ENCODE results near the gene ACOT7.
A peak's percentile ranks its signal among the peaks of the same experiment; 100 is the strongest.

ACOT7 gene

DNA sequence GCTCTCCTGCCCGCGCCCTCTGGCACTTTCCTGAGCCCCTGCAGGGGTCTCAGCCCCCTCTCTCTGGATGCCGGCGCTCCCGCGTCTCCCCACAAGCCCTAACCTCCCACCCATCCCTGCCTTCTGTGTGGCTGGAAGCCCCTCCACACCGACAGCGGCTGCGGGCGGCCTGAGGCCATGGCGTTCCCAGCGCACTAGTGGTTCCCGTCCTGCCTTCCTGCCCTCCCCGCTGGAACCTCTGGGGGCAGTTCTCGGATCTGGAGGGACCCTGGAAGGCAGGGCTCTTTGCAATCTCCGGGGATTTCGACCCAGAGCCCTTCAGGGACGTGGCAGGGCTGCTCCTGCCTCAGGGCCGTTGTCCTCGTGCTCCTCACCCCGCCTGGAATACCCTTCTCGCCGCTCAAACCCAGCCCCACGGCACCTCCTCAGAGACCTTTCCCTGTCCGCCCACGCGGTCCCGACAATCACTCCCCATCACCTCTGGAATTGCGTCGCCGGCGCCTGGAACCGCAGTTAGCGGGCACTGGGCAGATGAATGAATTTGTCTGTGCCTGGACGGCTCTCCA lies 30.5 kb upstream of the ACOT7 start:
- no peak overlapping the region for H3K27ac ChIP-seq (ENCODE audit: low read depth in 2 of 2, low read length in 2 of 2)
- peaks cover 24 to 33% of the 10 kb centered on the region in 2 donors for H3K27me3 ChIP-seq (ENCODE audit: control insufficient read depth in 2 of 2, insufficient read depth in 2 of 2, low read length in 2 of 2)
- H3K4me3 ChIP-seq (ENCODE audit: low read length in 2 of 2), result no peak overlapping the region
- no peak overlapping the region for H3K9ac ChIP-seq (ENCODE audit: low read depth in 1 of 2, low read length in 2 of 2)
- no peaks in the 10 kb centered on the region for H3K9me3 ChIP-seq (ENCODE audit: control insufficient read depth in 2 of 2, low read length in 2 of 2)
- no peaks in the 10 kb centered on the region for H3K36me3 ChIP-seq (ENCODE audit: control insufficient read depth in 2 of 2, insufficient read depth in 2 of 2, low read length in 2 of 2)
- peaks cover 48 to 58% of the 10 kb centered on the region in 2 donors for H3K4me1 ChIP-seq (ENCODE audit: control insufficient read depth in 2 of 2, insufficient read depth in 2 of 2, low read length in 2 of 2)

- peak overlapping the region in 1 of 2 donors; percentile 22 for H3K4me3 ChIP-seq (ENCODE audit: low read length in 2 of 2)
- H3K36me3 ChIP-seq (ENCODE audit: control insufficient read depth in 2 of 2, insufficient read depth in 2 of 2, low read length in 2 of 2), result no peaks in the 10 kb centered on the region
- H3K4me1 ChIP-seq (ENCODE audit: control insufficient read depth in 2 of 2, insufficient read depth in 2 of 2, low read length in 2 of 2), result peaks cover 51 to 62% of the 10 kb centered on the region in 2 donors
- peaks cover 26 to 33% of the 10 kb centered on the region in 2 donors for H3K27me3 ChIP-seq (ENCODE audit: control insufficient read depth in 2 of 2, insufficient read depth in 2 of 2, low read length in 2 of 2)
- H3K9me3 ChIP-seq (ENCODE audit: control insufficient read depth in 2 of 2, low read length in 2 of 2), result no peaks in the 10 kb centered on the region
- H3K27ac ChIP-seq (ENCODE audit: low read depth in 2 of 2, low read length in 2 of 2), result no peak overlapping the region
- no peak overlapping the region for H3K9ac ChIP-seq (ENCODE audit: low read depth in 1 of 2, low read length in 2 of 2)
Observed at GRCh38 chr1:6423321-6423999, 29.9 kb upstream of the ACOT7 start.

DNA sequence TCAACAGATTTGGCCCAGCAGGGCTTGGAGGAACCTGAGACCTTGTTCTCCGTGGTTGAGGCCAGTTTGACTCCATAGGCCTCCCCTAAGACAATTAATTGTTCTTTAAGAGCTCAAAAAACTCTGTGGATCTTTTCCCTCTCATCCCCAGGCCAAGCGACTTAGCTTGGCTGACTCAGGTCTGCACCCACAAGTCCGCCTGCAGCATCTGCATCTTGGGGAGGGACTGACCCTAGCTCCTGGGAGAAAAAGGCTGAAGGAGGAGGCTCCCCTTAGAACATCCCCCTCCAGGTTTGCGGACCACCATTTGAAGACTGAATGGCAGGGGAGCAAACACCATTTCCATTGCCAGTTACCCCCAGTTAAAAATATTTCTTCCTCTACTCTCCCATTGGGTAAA lies 27.7 kb upstream of the ACOT7 start:
- Histone ChIP-seq H3K9me3 (ENCODE audit: control insufficient read depth in 2 of 2, low read length in 2 of 2) (no peaks in the 10 kb centered on the region), H3K9ac (ENCODE audit: low read depth in 1 of 2, low read length in 2 of 2) (no peak overlapping the region), H3K4me3 (ENCODE audit: low read length in 2 of 2) (no peak overlapping the region), H3K36me3 (ENCODE audit: control insufficient read depth in 2 of 2, insufficient read depth in 2 of 2, low read length in 2 of 2) (no peaks in the 10 kb centered on the region), H3K27me3 (ENCODE audit: control insufficient read depth in 2 of 2, insufficient read depth in 2 of 2, low read length in 2 of 2) (peaks cover 26 to 42% of the 10 kb centered on the region in 2 donors), H3K27ac (ENCODE audit: low read depth in 2 of 2, low read length in 2 of 2) (no peak overlapping the region), H3K4me1 (ENCODE audit: control insufficient read depth in 2 of 2, insufficient read depth in 2 of 2, low read length in 2 of 2) (peaks cover 44 to 55% of the 10 kb centered on the region in 2 donors)

DNA sequence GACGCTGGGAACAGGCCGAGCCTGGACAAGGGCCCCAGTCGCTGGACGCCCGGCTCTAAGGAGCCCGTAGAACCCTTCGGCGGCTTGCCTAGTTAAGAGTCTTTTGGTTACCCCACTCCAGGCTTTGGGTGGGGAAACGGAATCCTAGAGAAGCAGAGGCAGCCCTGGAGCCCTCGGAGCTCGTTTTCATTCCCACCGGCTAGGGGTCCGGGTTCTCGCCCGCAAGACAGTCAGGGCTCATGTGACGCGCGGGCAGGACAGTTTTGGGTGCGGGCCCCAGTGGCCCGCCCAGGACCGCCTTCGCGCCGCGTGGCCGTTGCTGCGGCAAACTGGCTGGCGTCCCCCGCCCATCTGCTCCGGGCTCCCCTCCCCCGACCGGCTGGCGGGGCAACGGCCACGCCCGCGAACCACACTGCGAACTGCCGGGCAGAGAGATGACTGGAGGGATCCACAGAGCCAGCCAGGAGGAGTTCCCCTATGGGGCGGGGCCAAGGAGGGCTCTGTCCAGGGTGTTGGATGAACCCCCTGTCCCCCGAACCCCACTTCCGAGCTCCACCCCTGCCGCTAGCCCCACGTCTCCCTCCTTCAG lies 27.0 kb upstream of the ACOT7 start:
- peak overlapping the region; percentile 50 to 54 for H3K4me3 ChIP-seq (ENCODE audit: low read length in 2 of 2)
- H3K9me3 ChIP-seq (ENCODE audit: control insufficient read depth in 2 of 2, low read length in 2 of 2), result no peaks in the 10 kb centered on the region
- H3K9ac ChIP-seq (ENCODE audit: low read depth in 1 of 2, low read length in 2 of 2), result peak overlapping the region in 1 of 2 donors; percentile 56
- peaks cover 41 to 48% of the 10 kb centered on the region in 2 donors for H3K4me1 ChIP-seq (ENCODE audit: control insufficient read depth in 2 of 2, insufficient read depth in 2 of 2, low read length in 2 of 2)
- H3K27me3 ChIP-seq (ENCODE audit: control insufficient read depth in 2 of 2, insufficient read depth in 2 of 2, low read length in 2 of 2), result peaks cover 26 to 39% of the 10 kb centered on the region in 2 donors
- H3K27ac ChIP-seq (ENCODE audit: low read depth in 2 of 2, low read length in 2 of 2), result peak overlapping the region; percentile 59 to 63
- no peaks in the 10 kb centered on the region for H3K36me3 ChIP-seq (ENCODE audit: control insufficient read depth in 2 of 2, insufficient read depth in 2 of 2, low read length in 2 of 2)

GRCh38 chr1:6419804-6420453 lies 26.4 kb upstream of the ACOT7 start, which contains the start of gene HES2:
HES2 (minus strand) TSS chr1:6419919; CDS start chr1:6419820, 99 bp downstream.
- no peaks in the 10 kb centered on the region for H3K36me3 ChIP-seq (ENCODE audit: control insufficient read depth in 2 of 2, insufficient read depth in 2 of 2, low read length in 2 of 2)
- peak within 1 kb of the TSS; percentile 54 to 58 for H3K4me3 ChIP-seq (ENCODE audit: low read length in 2 of 2)
- H3K4me1 ChIP-seq (ENCODE audit: control insufficient read depth in 2 of 2, insufficient read depth in 2 of 2, low read length in 2 of 2), result peaks cover 39 to 45% of the 10 kb centered on the region in 2 donors
- peaks cover 24 to 36% of the 10 kb centered on the region in 2 donors for H3K27me3 ChIP-seq (ENCODE audit: control insufficient read depth in 2 of 2, insufficient read depth in 2 of 2, low read length in 2 of 2)
- H3K27ac ChIP-seq (ENCODE audit: low read depth in 2 of 2, low read length in 2 of 2), result peak within 1 kb of the TSS; percentile 61 to 63
- peak within 1 kb of the TSS in 1 of 2 donors; percentile 66 for H3K9ac ChIP-seq (ENCODE audit: low read depth in 1 of 2, low read length in 2 of 2)
- no peaks in the 10 kb centered on the region for H3K9me3 ChIP-seq (ENCODE audit: control insufficient read depth in 2 of 2, low read length in 2 of 2)

DNA sequence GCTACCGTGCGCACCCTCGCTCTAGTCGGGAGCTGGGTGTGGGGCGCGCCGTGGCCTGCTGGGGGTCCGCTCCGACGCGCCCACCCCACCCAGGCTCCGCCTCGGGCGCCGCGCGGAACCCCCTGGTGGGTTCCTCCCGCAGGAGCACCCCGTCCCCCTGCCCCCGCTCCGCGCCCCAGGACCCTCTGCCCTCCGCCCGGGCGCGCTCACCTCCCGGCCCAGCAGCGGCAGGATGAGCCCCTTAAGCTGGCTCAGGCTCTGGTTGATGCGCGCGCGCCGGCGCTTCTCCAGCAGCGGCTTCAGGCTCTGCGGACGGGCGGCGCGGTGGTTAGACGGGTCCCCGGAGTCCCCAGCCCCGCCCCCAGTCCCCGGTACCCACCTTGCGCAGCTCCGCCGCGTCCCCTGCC lies 25.8 kb upstream of the ACOT7 start:
- H3K4me1 ChIP-seq (ENCODE audit: control insufficient read depth in 2 of 2, insufficient read depth in 2 of 2, low read length in 2 of 2), result peaks cover 41 to 47% of the 10 kb centered on the region in 2 donors
- no peaks in the 10 kb centered on the region for H3K36me3 ChIP-seq (ENCODE audit: control insufficient read depth in 2 of 2, insufficient read depth in 2 of 2, low read length in 2 of 2)
- H3K4me3 ChIP-seq (ENCODE audit: low read length in 2 of 2), result peak overlapping the region; percentile 54 to 58
- H3K27ac ChIP-seq (ENCODE audit: low read depth in 2 of 2, low read length in 2 of 2), result peak overlapping the region; percentile 61 to 63
- peaks cover 23 to 38% of the 10 kb centered on the region in 2 donors for H3K27me3 ChIP-seq (ENCODE audit: control insufficient read depth in 2 of 2, insufficient read depth in 2 of 2, low read length in 2 of 2)
- H3K9ac ChIP-seq (ENCODE audit: low read depth in 1 of 2, low read length in 2 of 2), result peak overlapping the region in 1 of 2 donors; percentile 66
- no peaks in the 10 kb centered on the region for H3K9me3 ChIP-seq (ENCODE audit: control insufficient read depth in 2 of 2, low read length in 2 of 2)

DNA sequence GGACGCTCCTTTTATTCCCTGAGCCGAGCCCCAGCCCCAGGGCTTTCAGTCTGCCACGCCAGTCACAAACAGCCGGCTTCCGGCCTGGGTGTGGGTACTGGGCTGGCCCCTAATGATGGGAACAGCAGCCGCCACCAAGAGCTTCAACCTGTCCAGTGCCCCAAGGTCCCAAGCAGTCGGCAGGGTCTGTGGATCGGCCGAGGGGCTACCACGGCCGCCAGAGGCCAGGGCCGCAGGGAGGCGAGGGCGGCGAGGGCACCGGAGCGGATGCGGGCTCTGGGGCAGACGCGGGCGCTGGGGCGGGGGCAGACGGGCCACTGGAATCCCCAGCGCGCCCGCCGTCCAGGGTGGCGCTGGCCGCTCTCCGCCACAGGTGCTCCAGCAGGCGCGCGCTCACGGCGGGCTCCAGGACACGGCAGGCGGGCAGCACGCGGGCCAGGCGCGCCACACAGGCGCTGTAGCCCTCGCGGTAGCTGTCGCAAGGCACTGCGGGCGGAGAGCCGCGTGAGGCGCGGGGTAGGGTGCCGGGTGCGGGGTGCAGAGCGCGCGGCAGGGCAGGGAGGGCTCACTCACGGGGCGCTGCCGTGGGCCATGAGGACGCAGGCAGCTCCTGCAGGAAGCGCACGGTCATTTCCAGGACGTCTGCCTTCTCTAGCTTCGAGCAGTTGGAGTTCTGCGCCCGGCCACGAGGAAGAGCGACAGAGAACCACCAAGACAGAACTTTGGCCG lies 25.3 kb upstream of the ACOT7 start:
- H3K27me3 ChIP-seq (ENCODE audit: control insufficient read depth in 2 of 2, insufficient read depth in 2 of 2, low read length in 2 of 2), result peaks cover 18 to 32% of the 10 kb centered on the region in 2 donors
- no peaks in the 10 kb centered on the region for H3K9me3 ChIP-seq (ENCODE audit: control insufficient read depth in 2 of 2, low read length in 2 of 2)
- H3K4me1 ChIP-seq (ENCODE audit: control insufficient read depth in 2 of 2, insufficient read depth in 2 of 2, low read length in 2 of 2), result peaks cover 39 to 45% of the 10 kb centered on the region in 2 donors
- peak overlapping the region; percentile 54 to 58 for H3K4me3 ChIP-seq (ENCODE audit: low read length in 2 of 2)
- no peaks in the 10 kb centered on the region for H3K36me3 ChIP-seq (ENCODE audit: control insufficient read depth in 2 of 2, insufficient read depth in 2 of 2, low read length in 2 of 2)
- peak overlapping the region in 1 of 2 donors; percentile 66 for H3K9ac ChIP-seq (ENCODE audit: low read depth in 1 of 2, low read length in 2 of 2)
- H3K27ac ChIP-seq (ENCODE audit: low read depth in 2 of 2, low read length in 2 of 2), result peak overlapping the region; percentile 61 to 63

DNA sequence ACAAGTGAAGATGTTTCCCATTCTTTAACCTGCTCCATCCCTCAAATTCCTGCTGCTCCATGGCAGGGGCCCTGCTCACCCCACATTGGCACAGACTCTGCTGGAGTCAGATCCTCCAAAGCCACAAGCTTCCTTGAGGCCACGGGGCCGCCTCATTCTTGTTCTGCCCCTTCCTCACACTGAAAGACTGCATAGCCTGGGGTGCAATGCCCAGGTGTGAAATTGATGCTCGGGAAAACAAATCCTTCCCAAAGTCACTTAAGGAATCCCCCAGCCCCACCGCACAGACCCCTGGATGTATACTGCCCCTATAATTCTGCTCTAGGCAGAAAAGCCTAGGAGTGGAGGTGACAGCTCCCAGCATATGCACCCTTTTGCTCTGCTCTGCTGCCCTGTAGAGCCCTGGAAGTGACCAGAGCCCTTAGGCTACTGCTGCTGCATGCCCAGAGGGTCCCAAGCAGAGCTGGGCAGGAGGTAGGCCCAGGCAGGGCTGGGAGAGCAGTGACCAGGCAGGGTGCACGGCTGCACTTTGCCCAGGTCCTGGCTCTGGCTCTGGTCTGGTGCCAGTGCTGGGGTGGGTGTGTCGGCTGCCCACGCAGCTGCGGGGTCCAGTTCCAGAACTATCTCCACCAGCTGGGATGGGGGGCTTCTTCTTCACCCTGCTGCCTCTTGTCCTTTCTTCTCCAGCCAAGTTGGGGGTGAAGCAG lies 24.5 kb upstream of the ACOT7 start:
- Histone ChIP-seq H3K9ac (ENCODE audit: low read depth in 1 of 2, low read length in 2 of 2) (peak overlapping the region in 1 of 2 donors; percentile 66), H3K27ac (ENCODE audit: low read depth in 2 of 2, low read length in 2 of 2) (peak overlapping the region in 1 of 2 donors; percentile 32), H3K4me1 (ENCODE audit: control insufficient read depth in 2 of 2, insufficient read depth in 2 of 2, low read length in 2 of 2) (peaks cover 34 to 46% of the 10 kb centered on the region in 2 donors), H3K36me3 (ENCODE audit: control insufficient read depth in 2 of 2, insufficient read depth in 2 of 2, low read length in 2 of 2) (no peaks in the 10 kb centered on the region), H3K4me3 (ENCODE audit: low read length in 2 of 2) (peak overlapping the region; percentile 30 to 31), H3K27me3 (ENCODE audit: control insufficient read depth in 2 of 2, insufficient read depth in 2 of 2, low read length in 2 of 2) (peaks cover 12 to 29% of the 10 kb centered on the region in 2 donors), H3K9me3 (ENCODE audit: control insufficient read depth in 2 of 2, low read length in 2 of 2) (no peaks in the 10 kb centered on the region)

GRCh38 chr1:6416906-6417305 lies 23.3 kb upstream of the ACOT7 start:
- no peak overlapping the region for H3K4me3 ChIP-seq (ENCODE audit: low read length in 2 of 2)
- H3K27ac ChIP-seq (ENCODE audit: low read depth in 2 of 2, low read length in 2 of 2), result no peak overlapping the region
- H3K9ac ChIP-seq (ENCODE audit: low read depth in 1 of 2, low read length in 2 of 2), result no peak overlapping the region
- H3K27me3 ChIP-seq (ENCODE audit: control insufficient read depth in 2 of 2, insufficient read depth in 2 of 2, low read length in 2 of 2), result peaks cover 8 to 27% of the 10 kb centered on the region in 2 donors
- peaks cover 34 to 48% of the 10 kb centered on the region in 2 donors for H3K4me1 ChIP-seq (ENCODE audit: control insufficient read depth in 2 of 2, insufficient read depth in 2 of 2, low read length in 2 of 2)
- H3K36me3 ChIP-seq (ENCODE audit: control insufficient read depth in 2 of 2, insufficient read depth in 2 of 2, low read length in 2 of 2), result no peaks in the 10 kb centered on the region
- H3K9me3 ChIP-seq (ENCODE audit: control insufficient read depth in 2 of 2, low read length in 2 of 2), result no peaks in the 10 kb centered on the region

Measured in mucosa of rectum (tissue), 2 donors.